NOMO-1 (cell line): Measurements from ENCODE around the gene CABLES2.
A peak's percentile ranks its signal among the peaks of the same experiment; 100 is the strongest.

Experiments
- DNase-seq, 2 experiments: peaks; one replicate each; lab custom pipeline; 2025; ENCODE audit not compliant: unreplicated experiment in 2 of 2; lab: John Stamatoyannopoulos, UW

The CABLES2 gene

GRCh38 chr20:62391165-62392076 is 15.7 kb downstream of the CABLES2 start:
- no peak for DNase-seq

GRCh38 chr20:62390317-62391164 is 16.5 kb downstream of the CABLES2 start:
- no peak for DNase-seq

- DNase-seq: no peak
Measured at GRCh38 chr20:62389601-62390087, 17.4 kb downstream of the CABLES2 start.

GRCh38 chr20:62388839-62389600 is 18.1 kb downstream of the CABLES2 start:
- DNase-seq: no peak

- DNase-seq: no peak
Measured at GRCh38 chr20:62387933-62388635, 19.0 kb downstream of the CABLES2 start.

GRCh38 chr20:62387219-62387913 is 19.7 kb downstream of the CABLES2 start:
- DNase-seq: no peak

- DNase-seq: peak; percentile 85 to 90
Measured at GRCh38 chr20:62386383-62387218, 20.5 kb downstream of the CABLES2 start, which contains the start of gene RPS21. Gene RPS21 (plus strand): TSS chr20:62387103. CDS start chr20:62387339, 236 bp downstream.

GRCh38 chr20:62382306-62383198 is 24.5 kb downstream of the CABLES2 start:
- peak; percentile 38 to 58 for DNase-seq

GRCh38 chr20:62381842-62382241 is 25.2 kb downstream of the CABLES2 start:
- no peak for DNase-seq

GRCh38 chr20:62381202-62381797 is 25.8 kb downstream of the CABLES2 start:
- DNase-seq: no peak

- no peak for DNase-seq
Measured at GRCh38 chr20:62378215-62378614, 28.9 kb downstream of the CABLES2 start.

- no peak for DNase-seq
Measured at GRCh38 chr20:62377615-62378178, 29.4 kb downstream of the CABLES2 start.

- DNase-seq: no peak
Measured at GRCh38 chr20:62377064-62377461, 30.0 kb downstream of the CABLES2 start.

GRCh38 chr20:62376112-62377063 is 30.7 kb downstream of the CABLES2 start:
- DNase-seq: no peak

- DNase-seq: no peak
Measured at GRCh38 chr20:62374331-62375152, 32.5 kb downstream of the CABLES2 start.
